Activated CD8-positive, alpha-beta T cell treated with anti-CD3 and anti-CD28 coated beads for 36 hours (primary cell): ENCODE data around the gene L3MBTL4. TPM values are rescaled to one million over a fixed set of nuclear protein-coding genes. Genes with fewer than 3 reads are reported as not detected.

Source experiments
- ATAC-seq: fragments of 200-7000 bp; cut with Tn5 transposase; one replicate; pipeline ENCODE4 v1.10.0; 2021; ENCODE audit warnings: mild to moderate bottlenecking, moderate library complexity
- CTCF ChIA-PET: fragments of 350-600 bp; sonication (Branson Sonifier 250); formaldehyde crosslinking; loops from one replicate; lab custom pipeline; 2021; ENCODE audit warnings: antibody characterized with exemption; lab: Charles Lee
- POLR2A ChIA-PET: fragments of 350-600 bp; sonication (Branson Sonifier 250); formaldehyde crosslinking; loops from one replicate; lab custom pipeline; 2021; ENCODE audit warnings: antibody characterized with exemption; lab: Charles Lee
- DNase-seq: peaks from one replicate; pipeline ENCODE4 v3.0.0-alpha.2; 2020
- H3K27ac Mint-ChIP-seq: one replicate; pipeline ENCODE4 v1.8.0; 2021; ENCODE audit warnings: mild to moderate bottlenecking, mixed read lengths
- H3K27me3 Mint-ChIP-seq: one replicate; pipeline ENCODE4 v1.8.0; 2021; ENCODE audit warnings: mixed read lengths
- H3K36me3 Mint-ChIP-seq: one replicate; pipeline ENCODE4 v1.8.0; 2021; ENCODE audit warnings: low read depth, mixed read lengths
- H3K4me1 Mint-ChIP-seq: one replicate; pipeline ENCODE4 v1.8.0; 2021; ENCODE audit warnings: low read depth, mixed read lengths
- H3K4me3 Mint-ChIP-seq: one replicate; pipeline ENCODE4 v1.8.0; 2021; ENCODE audit warnings: mild to moderate bottlenecking, moderate library complexity, mixed read lengths
- H3K9me3 Mint-ChIP-seq: one replicate; pipeline ENCODE4 v1.8.0; 2021; ENCODE audit warnings: mixed read lengths
- intact Hi-C: fragments of 100-400 bp; cut with micrococcal nuclease; formaldehyde crosslinking; loops from one replicate; pipeline ENCODE4 v1.10.0; 2022
- total RNA-seq, 2 experiments: library from RNA; stranded (reverse); gene quantifications; one replicate each; pipeline ENCODE4 v1.2.3, GENCODE V29; 2021
- TF ChIP-seq, protein P1 (sequence below): fragments of 200-600 bp; IDR thresholded peaks from one replicate; pipeline ENCODE4 v1.8.0; 2022; ENCODE audit warnings: antibody characterized with exemption, mild to moderate bottlenecking

The L3MBTL4 gene
- total RNA-seq, 2 experiments from 2014 or later, result not detected

DNA sequence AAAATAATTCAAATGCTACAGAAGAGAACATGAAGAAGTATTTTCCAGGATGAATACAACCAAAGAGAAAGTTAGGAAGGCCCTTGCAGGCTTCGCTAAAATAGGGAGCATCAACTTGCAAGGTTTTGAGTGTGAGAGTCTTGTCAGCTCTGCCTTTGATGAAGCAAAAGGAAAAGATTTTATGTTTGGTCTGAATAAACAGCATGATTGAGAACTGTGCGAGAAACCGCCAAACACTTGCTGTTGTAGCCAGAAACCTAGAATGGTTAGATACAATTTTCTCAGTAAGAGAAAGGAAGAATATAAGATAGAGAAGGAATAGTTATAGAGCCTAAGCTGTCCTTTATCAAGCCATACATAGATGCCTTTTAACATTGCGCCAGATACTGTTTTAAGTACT, 163.6 kb downstream of the L3MBTL4 start:
- TF ChIP-seq, protein P1, sequence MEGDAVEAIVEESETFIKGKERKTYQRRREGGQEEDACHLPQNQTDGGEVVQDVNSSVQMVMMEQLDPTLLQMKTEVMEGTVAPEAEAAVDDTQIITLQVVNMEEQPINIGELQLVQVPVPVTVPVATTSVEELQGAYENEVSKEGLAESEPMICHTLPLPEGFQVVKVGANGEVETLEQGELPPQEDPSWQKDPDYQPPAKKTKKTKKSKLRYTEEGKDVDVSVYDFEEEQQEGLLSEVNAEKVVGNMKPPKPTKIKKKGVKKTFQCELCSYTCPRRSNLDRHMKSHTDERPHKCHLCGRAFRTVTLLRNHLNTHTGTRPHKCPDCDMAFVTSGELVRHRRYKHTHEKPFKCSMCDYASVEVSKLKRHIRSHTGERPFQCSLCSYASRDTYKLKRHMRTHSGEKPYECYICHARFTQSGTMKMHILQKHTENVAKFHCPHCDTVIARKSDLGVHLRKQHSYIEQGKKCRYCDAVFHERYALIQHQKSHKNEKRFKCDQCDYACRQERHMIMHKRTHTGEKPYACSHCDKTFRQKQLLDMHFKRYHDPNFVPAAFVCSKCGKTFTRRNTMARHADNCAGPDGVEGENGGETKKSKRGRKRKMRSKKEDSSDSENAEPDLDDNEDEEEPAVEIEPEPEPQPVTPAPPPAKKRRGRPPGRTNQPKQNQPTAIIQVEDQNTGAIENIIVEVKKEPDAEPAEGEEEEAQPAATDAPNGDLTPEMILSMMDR, result no peak
- H3K27ac Mint-ChIP-seq, result no peak overlapping the region
- intact Hi-C loops, result no loop called here
- no peaks in the 10 kb centered on the region for H3K4me1 Mint-ChIP-seq
- H3K27me3 Mint-ChIP-seq, result no peaks in the 10 kb centered on the region
- ChIA-PET CTCF (no interaction called here), POLR2A (no interaction called here)
- H3K9me3 Mint-ChIP-seq, result peaks cover 2% of the 10 kb centered on the region
- ATAC-seq, result no peak
- H3K4me3 Mint-ChIP-seq, result no peak overlapping the region
- H3K36me3 Mint-ChIP-seq, result no peaks in the 10 kb centered on the region
- no peak for DNase-seq

GRCh38 chr18:6249788-6250187, 164.9 kb downstream of the L3MBTL4 start:
- Mint-ChIP-seq H3K4me1 (no peaks in the 10 kb centered on the region), H3K27ac (no peak overlapping the region)
- POLR2A ChIA-PET, result no interaction called here

DNA sequence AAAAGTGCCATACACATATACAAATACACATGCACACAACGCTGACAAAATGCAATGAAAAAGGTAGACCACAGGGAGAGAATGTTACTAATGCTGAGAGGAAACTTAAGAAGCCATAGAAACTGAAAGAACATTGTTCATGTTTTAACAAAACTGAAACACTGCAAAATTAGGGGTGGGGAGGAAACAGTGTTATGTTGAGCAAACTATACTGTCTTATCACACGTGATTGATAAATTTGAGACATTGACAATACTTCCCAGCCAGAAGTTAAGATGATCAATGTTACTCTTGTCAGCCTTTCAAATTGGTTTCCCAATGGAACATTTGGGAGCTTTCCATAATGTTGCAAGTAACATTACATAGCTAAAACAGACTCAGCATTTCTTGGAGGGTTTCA, 165.5 kb downstream of the L3MBTL4 start:
- DNase-seq (no peak), ATAC-seq (no peak)
- H3K27ac Mint-ChIP-seq, result no peak overlapping the region
- no peak overlapping the region for H3K4me3 Mint-ChIP-seq
- H3K27me3 Mint-ChIP-seq, result no peaks in the 10 kb centered on the region
- H3K4me1 Mint-ChIP-seq, result no peaks in the 10 kb centered on the region
- POLR2A ChIA-PET, result no interaction called here
- CTCF ChIA-PET, result interaction anchor here (1.1 kb wide), 1 partner anchor 17 kb away, joined by 3 read pairs; no protein-coding TSS in a partner anchor
- intact Hi-C loops, result no loop called here
- H3K9me3 Mint-ChIP-seq, result no peaks in the 10 kb centered on the region
- no peaks in the 10 kb centered on the region for H3K36me3 Mint-ChIP-seq
- TF ChIP-seq, protein P1, result no peak

More at GRCh38 chr18:6249788-6250187, 164.9 kb downstream of the L3MBTL4 start:
- no peak overlapping the region for H3K4me3 Mint-ChIP-seq
- no peak for ATAC-seq
- no peak for DNase-seq
- CTCF ChIA-PET, result interaction anchor here (1.1 kb wide), 1 partner anchor 16 kb away, joined by 3 read pairs; no protein-coding TSS in a partner anchor
- intact Hi-C loops, result no loop called here
- TF ChIP-seq, protein P1, result no peak
- H3K36me3 Mint-ChIP-seq, result no peaks in the 10 kb centered on the region
- H3K27me3 Mint-ChIP-seq, result no peaks in the 10 kb centered on the region
- H3K9me3 Mint-ChIP-seq, result peaks cover 2% of the 10 kb centered on the region

DNA sequence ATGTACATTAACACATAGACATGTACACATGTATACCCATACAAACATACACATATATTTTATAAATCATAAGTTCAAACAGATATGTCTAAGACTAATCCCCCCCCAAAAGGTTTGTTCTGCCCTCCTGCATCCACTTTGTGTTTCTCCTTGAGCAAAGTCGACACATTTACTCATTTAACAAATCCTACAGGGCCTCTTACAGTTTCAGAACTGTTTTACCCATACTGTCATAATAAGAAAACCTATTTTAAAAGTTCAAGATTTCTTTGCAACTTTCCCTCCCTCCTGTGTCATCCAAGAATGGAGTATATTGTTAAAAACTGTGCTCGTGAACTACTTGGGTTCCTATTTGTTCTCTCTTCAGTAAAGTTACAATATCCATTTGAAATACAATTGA, 166.7 kb downstream of the L3MBTL4 start:
- Mint-ChIP-seq H3K9me3 (no peaks in the 10 kb centered on the region), H3K36me3 (no peaks in the 10 kb centered on the region), H3K4me1 (no peaks in the 10 kb centered on the region), H3K4me3 (no peak overlapping the region), H3K27me3 (no peaks in the 10 kb centered on the region), H3K27ac (no peak overlapping the region)
- ATAC-seq, result no peak
- DNase-seq, result no peak
- ChIA-PET POLR2A (no interaction called here), CTCF (no interaction called here)
- TF ChIP-seq, protein P1, result no peak
- intact Hi-C loops, result no loop called here

DNA sequence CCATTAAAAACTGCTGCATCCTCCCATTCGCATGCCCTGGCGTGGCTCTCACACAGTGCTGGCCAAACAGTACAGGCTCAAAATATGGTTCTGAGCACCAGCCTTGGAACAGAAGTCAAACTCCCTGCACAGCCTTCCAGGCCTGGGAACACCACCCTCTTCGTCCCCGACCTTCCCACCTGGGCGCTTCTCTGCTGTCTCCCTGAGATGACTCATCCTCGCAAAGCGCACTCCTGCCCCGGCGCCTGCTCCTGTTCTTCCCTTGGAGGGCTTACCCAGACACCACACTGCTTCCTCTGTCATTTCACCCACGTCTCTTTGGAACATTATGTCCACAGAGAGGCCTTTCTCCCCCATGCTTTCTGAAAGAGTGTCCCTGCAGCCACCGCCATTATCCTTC, 172.7 kb downstream of the L3MBTL4 start:
- intact Hi-C loops, result no loop called here

More for the DNA sequence above, 172.7 kb downstream of the L3MBTL4 start:
- ATAC-seq (no peak), DNase-seq (no peak)
- Mint-ChIP-seq H3K4me1 (no peaks in the 10 kb centered on the region), H3K9me3 (no peaks in the 10 kb centered on the region), H3K36me3 (no peaks in the 10 kb centered on the region), H3K27me3 (no peaks in the 10 kb centered on the region), H3K27ac (no peak overlapping the region), H3K4me3 (no peak overlapping the region)
- TF ChIP-seq, protein P1, result no peak
- ChIA-PET POLR2A (no interaction called here), CTCF (no interaction called here)
